Activated T-cell treated with anti-CD3 and anti-CD28 coated beads for 4 hours (primary cell): ENCODE results near the gene HLA-DPA1.

Experiments used
- DNase-seq: peaks from one replicate; pipeline ENCODE4 v3.0.0-alpha.2; 2020

HLA-DPA1 gene

DNA sequence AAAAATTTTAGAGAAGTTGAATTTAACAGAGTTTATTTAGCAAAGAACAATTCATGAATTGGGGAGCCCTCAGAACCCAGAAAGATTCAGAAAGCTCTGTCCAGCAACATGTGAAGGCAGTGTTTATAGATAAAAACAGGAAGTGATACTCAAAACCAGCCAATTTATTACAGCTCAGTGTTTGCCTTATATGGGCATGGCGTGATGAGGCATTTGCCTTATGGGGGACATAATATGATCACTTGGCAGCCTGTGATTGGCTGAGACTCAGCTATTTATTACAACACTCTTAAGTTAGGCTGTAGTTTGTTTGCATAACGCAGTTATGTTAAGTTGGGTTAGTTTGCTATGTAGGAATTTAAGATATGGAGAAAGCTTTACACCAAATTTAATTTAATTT, 11.5 kb downstream of the HLA-DPA1 start:
- DNase-seq: no peak

DNA sequence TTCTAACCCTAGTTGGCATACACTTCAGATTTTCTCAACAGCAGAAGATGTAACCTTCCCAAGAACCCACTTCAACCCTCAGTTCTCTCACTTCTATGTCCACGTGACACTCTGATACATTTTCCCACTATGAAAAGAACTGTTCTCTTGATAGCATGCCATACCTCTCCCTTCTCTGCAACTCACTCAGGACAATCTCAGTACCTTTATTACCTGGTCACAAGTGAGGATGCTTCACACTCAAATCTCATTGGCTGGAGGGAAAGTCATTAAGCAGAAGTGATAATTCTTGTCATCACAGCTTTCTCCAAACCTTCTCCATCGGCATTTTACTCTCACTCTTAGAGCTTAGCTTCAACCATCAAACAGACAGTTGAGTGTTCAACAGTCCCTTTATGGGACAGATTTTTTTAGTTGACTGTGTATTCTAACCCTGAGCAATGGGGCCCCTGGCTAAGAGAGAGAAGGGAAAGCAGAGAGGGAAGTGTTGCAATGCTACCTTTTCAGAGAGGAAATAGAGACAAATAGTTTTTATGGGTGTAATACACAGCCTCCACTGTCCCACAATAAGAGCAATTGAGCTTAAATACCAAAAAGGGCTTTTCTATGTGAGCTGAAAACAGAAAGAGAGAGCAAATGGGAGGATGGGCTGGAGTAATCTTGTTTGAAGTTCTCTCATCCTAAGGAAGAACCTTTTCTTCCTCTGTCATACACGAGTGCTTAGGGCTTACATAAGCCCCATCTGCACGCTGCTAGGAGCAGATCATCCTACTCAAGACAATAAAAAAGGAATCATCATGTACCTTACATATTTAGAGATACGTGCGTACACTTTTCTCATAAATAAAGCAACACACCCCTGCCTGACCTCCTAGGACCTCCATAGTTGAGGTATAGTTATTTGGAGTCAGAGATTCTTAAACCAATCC, 16.0 kb downstream of the HLA-DPA1 start:
- no peak for DNase-seq

DNA sequence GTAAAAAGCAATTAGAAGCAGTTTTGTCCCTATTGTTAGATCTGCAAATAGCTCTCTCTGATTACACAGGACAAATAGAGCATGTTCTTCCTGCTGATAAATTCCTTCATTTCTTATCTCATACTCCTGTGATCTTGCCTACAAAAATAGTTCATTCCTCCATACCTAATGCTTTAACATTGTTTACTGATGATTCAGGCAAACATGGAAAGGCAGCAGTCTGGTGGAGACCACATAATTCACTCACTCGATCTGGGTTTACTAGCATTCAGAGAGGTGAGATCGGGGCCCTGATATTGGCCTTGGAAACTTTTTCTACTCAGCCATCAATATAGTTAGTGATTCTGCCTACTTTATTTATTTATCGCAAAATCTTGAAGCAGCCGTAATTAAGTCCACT, 20.2 kb downstream of the HLA-DPA1 start:
- no peak for DNase-seq

DNA sequence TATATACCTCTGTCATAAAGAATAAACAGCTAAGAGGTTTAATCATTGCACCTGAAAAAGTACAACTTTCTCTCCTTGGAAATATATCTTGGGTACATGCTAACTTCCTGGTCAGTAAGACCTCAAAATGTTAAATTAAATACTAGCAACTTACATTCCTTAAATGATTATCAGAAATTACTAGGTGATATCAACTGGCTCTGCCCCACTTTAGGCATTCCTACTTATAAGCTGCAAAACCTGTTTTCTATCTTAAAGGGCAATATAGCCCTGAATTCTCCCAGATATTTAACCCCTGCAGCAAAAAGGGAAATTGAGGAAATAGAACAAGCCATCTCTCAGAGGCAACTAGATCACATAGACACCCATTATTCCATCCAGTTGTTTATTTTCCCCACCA, 20.8 kb downstream of the HLA-DPA1 start:
- no peak for DNase-seq

DNA sequence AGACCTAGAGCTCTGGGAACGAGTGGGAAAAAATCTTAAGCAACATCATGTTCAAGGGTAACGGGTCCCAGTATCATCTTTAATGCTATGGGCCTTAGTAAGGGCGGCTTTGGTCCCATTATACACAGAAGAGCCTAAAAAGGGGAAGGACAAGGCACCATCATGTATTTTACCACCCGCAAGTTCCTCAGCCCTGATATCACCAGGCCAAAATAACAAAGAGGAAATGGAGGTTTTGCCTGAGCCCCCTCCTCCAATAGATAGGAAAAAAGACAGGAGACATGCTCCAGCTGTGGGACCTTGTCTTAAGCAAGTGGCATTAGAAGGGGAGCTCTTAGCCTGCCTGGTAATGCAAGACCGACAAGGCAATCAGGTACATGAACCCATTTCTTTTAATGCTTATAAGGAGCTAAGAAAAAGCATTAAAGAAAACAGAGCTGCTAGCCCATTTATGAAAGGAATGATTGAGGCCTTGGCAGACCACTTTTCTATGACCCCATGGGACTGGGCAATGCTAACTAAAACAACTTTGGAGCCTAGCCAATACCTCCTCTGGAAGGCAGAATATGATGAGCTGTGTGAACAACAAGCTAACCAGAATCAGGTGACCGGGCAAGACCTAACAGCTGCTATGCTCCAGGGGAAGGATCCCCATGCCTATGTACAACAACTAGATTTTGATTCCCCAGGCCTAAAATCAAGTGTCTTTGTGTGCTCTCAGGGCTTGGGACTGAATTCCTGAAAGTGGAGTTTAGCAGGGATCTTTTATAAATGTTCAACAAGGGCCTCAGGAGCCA, 23.2 kb downstream of the HLA-DPA1 start:
- no peak for DNase-seq

DNA sequence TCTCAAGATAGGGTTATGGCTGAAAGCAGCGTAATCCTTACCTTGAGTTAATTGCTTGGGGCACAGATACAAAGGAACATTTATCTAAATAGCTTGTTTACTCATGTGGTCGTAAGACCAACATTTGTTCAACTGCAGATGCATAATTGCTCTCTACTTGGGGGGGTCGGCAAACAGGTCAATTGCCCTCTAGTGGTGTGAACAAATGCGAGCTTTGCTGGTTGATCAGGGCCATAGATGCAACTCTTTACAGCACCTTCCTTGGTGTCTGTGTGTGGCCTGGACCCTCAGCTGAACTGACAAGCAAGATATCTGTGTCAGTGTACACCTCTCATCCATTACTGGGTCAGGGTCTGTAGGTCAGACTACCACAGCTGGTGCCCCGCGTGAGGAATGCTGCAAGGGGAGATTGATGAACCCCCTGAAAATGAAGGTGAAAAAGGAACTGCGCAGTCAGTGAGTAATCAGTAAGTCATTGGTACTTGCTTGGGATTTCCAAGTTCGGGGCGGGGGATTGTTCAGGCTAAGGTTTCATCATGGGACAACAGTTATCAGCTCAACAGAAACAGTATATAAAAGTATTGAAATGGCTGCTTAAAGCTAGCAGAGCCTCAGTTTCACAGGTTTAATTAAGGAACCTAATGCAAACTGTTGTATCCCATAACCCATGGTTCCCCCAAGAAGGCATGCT, 24.0 kb downstream of the HLA-DPA1 start:
- no peak for DNase-seq

DNA sequence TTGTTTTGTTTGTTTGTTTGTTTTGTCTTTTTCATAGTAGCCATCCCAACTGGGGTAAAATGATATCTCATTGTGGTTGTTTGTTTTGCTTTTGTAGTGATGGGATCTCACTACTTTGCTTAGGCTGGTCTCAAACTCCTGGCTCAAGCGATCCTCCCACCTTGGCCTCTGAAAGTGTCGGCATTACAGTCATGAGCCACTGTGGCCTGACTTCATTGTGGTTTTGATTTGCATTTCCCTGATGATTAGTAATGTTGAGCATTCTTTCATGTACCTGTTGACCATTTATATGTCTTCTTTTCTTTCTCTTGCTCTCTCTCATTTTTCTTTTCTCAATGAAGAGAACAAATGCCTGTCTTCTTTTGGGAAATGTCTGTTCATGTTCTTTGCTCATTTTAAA, 33.3 kb downstream of the HLA-DPA1 start:
- no peak for DNase-seq

DNA sequence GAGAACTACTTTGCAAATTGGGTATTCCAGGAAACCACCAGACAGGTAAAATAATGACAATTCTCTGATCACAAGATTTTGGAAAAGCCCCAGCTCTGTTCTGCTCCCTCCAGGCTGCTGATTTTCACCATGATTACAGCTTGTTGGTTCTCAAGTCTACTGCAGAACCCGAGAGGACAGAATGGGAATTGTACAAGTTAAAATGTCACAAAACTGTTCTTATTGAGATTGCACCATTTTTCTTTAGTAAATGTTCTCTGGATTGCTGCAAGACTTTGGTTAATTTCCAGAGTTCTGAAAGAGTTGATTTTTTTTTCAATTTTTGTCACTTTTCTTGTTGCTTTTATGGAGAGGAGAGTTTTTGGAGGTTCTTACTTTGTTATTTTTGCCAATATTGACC, 36.9 kb downstream of the HLA-DPA1 start:
- DNase-seq: no peak

DNA sequence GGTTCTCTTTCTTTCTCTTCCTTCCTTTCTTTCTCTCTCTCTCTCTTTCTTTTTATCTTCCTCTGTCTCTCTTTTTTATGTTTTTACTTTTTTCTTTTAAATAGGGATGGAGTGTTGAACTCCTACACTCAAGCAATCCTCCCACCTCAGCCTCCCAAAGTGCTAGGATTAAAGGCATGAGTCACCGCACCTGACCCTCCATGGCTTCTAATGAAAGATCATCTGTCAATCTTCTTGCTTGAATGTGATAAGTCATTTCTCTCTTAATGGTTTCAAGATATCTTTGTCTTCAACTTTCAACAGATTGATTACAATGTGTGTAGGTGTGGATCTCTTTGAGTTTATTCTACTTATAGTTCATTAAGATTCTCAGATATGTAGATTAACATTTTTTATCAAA, 38.9 kb downstream of the HLA-DPA1 start:
- no peak for DNase-seq

DNA sequence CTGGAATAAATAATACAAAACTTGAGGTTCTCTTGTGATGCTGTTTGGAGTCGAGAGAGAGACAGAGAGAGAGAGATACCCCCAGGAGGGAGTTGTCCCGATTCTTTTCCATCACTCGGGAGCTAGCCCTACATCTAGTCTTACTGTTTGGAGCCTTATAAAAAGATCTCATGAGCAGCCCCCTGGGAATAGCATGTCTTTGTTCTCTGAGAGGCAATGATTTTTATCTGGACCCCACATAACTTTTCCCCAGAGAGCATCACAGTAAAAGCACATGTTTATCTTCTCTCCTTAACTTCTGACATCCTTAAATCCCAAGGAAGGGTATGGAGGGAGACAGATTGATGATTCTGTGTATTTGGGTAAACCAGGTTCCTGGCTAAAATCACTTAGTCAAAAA, 43.2 kb downstream of the HLA-DPA1 start:
- no peak for DNase-seq

DNA sequence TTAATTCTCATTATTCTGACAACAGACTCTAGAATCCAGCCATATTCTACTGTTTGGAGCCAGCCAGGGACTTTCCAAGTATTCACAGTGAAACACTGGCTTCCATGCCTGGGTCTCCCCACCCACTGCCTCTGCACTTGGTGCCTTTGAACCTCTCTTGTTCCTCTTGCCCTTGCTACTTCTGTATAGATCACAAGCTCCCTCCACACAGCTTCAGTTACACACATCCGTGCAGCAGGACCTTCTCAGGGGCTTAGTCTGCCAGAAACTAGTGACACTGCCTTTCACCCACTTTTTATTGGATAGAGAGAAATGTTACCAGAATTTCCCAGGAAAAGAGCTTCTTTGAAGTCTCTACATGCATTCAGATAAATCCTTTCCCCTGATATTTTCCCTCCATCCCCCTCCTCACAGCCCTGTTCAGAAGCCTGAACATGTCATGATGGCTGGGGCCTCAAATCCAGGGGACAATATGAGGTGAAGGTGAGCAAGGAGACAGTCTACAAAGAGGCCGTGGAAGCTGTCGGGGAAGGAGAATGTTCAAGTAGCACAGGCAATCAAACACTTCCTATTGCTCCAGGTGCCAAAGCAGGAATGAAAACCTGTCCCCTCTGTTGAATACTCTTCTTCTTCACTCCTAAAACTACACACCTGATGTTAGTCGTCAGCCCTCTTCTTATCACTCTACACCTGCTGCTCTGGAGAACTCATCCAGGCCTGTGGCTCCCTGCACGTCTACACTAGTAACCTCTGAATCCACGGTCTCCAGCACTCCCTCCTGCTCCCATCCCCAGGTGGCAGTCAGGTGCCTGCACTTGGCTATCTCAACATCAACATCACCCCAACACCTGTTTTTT, 43.9 kb downstream of the HLA-DPA1 start:
- DNase-seq: no peak

DNA sequence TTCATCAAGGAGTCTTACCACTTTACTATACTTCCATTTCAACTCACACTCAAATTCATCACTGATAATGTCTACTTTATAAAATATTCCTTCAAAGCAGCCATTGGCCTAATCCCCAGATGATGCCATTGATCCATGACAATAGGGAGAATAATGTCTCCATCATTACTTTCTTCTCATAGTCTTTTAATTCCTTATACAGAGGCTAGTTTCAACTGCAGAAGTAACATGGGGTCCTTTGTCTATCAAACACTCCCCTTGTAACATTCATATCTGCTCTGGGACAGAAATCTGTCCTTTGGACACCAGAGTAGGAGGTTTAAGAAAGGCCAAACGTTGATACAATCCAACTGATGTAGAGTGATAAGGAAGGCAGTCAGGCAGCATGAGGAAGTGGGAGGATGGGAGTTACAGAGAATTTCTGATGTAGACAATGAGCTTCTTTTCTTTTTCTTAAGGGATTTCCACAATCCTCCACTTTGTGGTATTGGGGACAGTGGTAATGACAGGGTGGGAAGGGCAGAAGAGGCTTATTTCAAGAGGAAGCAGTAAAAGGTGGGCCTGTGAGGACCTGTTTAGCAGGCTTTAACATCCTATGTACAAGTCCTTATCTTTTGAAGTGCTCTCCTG, 45.1 kb downstream of the HLA-DPA1 start:
- no peak for DNase-seq

DNA sequence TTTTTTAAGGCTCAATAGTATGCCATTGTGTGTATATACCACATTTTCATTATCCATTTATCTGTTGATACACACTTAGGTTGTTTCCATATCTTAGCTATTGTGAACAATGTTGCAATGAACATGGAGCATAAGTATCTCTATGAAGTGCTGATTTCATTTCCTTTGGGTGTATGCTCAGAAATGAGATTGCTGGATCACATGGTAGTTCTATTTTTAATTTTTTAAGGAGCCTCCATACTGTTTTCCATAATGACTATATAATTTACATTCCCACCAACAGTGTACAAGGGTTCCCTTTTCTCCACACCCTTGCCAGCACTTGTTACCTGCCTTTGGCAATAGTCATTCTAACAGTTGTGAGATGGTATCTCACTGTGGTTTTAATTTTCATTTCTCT, 48.9 kb downstream of the HLA-DPA1 start:
- no peak for DNase-seq

DNA sequence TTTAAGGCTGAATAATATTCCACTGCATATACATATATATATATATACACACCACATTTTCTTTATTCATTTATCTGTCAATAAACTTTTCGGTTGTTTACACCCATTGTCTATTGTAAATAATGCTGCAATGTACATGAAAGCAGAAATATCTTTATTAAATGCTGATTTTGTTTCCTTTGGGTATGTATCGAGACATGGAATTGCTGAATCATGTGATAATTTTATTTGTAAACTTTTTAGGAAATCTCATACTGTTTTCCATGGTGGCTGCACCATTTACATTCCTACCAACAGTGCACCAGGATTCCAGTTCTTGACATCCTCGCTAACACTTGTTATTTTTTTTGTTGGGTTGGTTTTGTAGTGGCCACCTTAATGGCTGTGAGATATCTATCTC, 49.9 kb downstream of the HLA-DPA1 start:
- no peak for DNase-seq

DNA sequence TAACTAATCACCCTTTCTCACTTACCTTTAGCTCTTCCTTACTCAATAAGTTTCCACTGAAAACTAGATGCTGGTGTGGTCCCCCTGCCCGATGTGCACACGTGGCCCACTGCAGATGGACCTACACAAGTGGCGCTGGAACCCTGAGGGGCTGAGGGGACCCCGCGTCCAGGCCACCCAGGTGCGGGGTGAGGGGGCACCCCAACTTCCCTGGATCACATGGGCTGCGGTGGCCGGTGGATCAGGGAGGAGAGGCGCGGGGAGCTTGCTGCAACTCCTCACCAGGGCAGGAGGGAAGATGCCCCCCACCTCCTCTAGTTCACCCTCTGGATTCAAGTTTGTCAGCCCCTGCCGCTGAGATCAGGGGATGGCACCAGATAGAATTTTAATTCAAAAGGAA, 51.5 kb downstream of the HLA-DPA1 start:
- no peak for DNase-seq

DNA sequence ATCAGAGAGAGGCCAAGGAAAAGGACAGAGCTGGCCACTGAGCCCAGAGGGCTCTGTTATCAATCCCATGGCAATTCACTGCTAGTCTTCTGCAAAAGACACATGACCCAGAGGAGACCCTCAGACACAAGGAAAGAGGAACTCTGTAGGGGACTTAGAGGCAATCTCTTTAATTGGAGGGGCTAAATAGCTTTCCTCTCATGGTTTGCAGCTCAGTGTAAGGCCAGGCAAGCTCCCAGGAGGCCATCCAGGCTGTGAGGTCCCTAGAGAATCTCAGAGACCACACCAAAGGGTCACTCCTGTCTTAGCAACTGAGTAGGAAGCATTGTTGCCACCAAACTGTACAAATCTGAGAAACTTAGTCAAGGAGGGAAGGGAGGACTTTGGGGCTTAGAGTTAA, 54.1 kb downstream of the HLA-DPA1 start:
- no peak for DNase-seq

DNA sequence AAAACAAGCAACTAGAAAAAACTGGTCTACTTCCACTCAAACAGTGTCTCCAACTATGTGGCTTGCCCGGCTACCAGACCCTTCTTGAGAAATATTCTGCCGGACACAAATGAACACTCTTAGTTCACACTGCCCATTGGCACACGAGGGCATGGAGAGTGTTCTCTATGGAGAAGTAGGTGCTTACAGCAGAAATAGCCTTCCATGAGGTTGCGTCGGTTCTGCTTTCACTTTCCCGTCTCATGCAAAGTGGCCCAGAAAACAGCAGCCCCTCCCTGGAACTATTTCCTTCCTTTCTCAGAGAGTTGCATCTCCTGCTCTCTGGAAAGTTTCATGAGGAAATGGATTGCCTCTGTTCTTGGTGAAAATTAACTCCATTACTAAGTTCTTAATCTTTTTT, 54.5 kb downstream of the HLA-DPA1 start:
- DNase-seq: peak; percentile 19

DNA sequence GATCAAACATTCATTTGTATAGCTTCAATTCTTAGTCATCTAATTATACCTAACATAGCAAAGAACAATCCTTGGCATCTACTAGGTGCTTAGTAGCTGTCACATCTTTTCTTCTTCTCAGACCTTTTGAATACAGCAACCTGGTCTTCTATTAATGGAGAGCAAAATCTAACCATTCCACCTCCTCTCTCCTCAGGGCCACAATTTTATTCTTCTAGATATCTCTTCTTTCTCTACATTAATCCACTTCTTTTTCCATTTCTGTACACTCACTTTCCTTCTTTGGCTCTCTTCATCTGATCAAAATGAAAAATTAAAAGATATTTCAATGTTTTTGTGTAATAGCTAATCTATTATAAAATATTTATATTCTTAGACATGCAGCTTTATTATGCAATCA, 55.0 kb downstream of the HLA-DPA1 start:
- no peak for DNase-seq

DNA sequence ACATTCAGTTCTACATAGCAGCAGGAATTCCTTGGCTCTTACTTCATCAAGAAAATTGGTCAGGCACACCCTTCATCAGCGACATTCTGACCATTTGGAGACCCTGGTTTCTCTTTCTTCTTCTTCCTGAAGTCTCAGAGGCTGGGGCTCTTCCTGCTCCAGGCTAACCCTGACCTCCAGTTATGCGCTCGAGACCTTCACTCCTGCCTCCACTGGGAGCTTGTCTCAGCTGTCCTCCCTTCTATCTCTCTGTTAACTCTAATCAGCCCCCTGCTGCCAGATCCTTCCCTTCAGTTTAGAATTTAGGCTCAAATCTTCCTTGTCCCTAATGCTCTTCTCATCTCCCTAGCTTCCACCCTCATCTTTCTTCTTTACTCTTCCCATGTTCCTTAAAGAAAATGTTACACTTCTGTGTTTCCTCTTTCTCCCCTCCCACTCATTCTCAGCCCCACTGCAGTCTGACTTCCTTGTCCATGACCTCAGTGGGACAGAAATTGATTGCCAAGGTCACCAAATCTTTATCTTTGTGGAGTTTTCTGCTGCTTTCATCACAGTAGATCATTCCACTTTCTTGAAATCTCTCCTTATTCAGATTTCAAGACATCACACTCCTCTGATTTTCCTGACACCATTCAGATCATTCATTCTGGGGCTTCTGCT, 55.6 kb downstream of the HLA-DPA1 start:
- no peak for DNase-seq

DNA sequence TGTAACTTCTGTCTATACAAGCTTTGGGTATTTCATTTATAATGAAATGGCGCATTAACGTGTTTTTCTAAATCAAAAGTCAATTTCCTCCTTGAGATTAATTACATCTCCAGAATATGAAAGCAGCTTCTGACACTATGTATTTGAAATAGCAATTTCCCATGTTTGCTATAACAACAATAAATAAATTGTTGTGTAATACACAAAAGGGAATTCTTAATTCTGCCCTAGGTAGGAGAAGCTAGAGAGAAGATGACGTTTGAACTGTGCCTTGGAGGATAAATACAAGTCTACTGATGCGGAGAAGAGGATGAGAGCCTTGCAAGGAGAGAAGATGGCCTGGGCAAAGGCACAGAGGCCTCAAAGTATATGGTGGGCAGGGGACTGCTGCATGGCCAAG, 56.4 kb downstream of the HLA-DPA1 start:
- no peak for DNase-seq

DNA sequence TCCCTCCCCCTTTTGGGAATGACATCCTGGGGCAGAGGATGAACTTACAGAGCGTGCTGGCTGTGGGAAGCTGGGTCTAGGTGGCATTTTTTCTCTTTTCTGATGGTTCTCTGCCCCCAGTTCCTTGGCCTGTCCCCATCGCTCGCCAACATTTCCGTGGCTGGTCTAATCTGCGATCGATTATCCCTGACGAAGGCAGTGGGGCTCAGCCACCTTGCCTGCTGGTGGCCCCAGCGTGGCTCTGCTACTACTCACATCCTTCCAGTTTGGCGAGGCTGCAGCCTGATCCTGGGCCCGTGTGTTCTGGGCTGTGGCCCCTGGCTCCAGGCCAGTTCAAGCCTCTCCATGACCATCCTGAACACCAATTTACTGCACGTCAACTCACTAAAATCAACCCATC, 57.7 kb downstream of the HLA-DPA1 start:
- no peak for DNase-seq
